B cell (primary cell): Measurements from ENCODE around the gene ASCL1. TPM values are rescaled to one million over a fixed set of nuclear protein-coding genes. Genes with fewer than 3 reads are reported as not detected.

Experiments used
- ATAC-seq: fragments of 200-7000 bp; cut with Tn5 transposase; one replicate; pipeline ENCODE4 v1.10.0; 2021; ENCODE audit warnings: low read depth, mild to moderate bottlenecking, moderate number of reproducible peaks, moderate library complexity
- CTCF ChIA-PET: fragments of 350-600 bp; sonication (Branson Sonifier 250); formaldehyde crosslinking; loops from one replicate; lab custom pipeline; 2021; ENCODE audit warnings: antibody characterized with exemption, inconsistent platforms; lab: Charles Lee
- POLR2A ChIA-PET: fragments of 350-600 bp; sonication (Branson Sonifier 250); formaldehyde crosslinking; loops from one replicate; lab custom pipeline; 2021; ENCODE audit warnings: antibody characterized with exemption; lab: Charles Lee
- DNase-seq: peaks from one replicate; pipeline ENCODE4 v3.0.0; 2013
- H2AFZ ChIP-seq: 2 replicates; pipeline ENCODE4 v1.6.1; 2012; ENCODE audit warnings: mild to moderate bottlenecking, low read depth, low read length; ENCODE audit not compliant: insufficient read depth, poor library complexity, severe bottlenecking
- H3K27ac ChIP-seq, 2 donors: 1 replicate in 1 of 2; 2 replicates in 1 of 2; pipeline ENCODE4 v1.5.1; 2012 to 2013; ENCODE audit warnings: low read length in 2 of 2, mild to moderate bottlenecking in 2 of 2, moderate library complexity in 1 of 2
- H3K27me3 ChIP-seq, 4 experiments: fragments of 200-600 bp in 1 of 4; sonication (generic) in 1 of 4; replicated peaks in 1 of 4; 1 replicate in 2 of 4; 2 replicates in 2 of 4; pipeline versions ENCODE4 v1.6.1 to v1.7.0; 2013 to 2016; ENCODE audit warnings: low read length in 3 of 4, mild to moderate bottlenecking in 2 of 4, mixed read lengths in 1 of 4, moderate library complexity in 1 of 4; ENCODE audit not compliant: insufficient read depth in 4 of 4, control insufficient read depth in 3 of 4; ENCODE audit errors: control extremely low read depth in 1 of 4
- H3K36me3 ChIP-seq, 2 experiments: replicated peaks in 1 of 2; 1 replicate in 1 of 2; 2 replicates in 1 of 2; pipeline versions ENCODE4 v1.6.1 to v1.7.1; 2013; ENCODE audit warnings: low read length in 1 of 2; ENCODE audit not compliant: insufficient read depth in 2 of 2, control insufficient read depth in 1 of 2; ENCODE audit errors: control extremely low read depth in 1 of 2, extremely low read depth in 1 of 2
- H3K4me1 ChIP-seq, 2 donors: fragments of 200-600 bp in 1 of 2; sonication (generic) in 1 of 2; 1 replicate in 1 of 2; 2 replicates in 1 of 2; pipeline versions ENCODE4 v1.5.1 to v1.6.1; 2013 to 2017; ENCODE audit warnings: low read length in 2 of 2; ENCODE audit not compliant: control insufficient read depth in 2 of 2, insufficient read depth in 2 of 2
- H3K4me2 ChIP-seq: replicated peaks from 2 replicates; pipeline ENCODE3; 2012; ENCODE audit warnings: mild to moderate bottlenecking, low read depth, low read length; ENCODE audit not compliant: poor library complexity, severe bottlenecking
- H3K4me3 ChIP-seq, 5 experiments: fragments of 200-600 bp in 1 of 5; sonication (generic) in 1 of 5; 1 replicate in 3 of 5; 2 replicates in 2 of 5; pipeline versions ENCODE4 v1.5.1 to v1.7.0; 2011 to 2016; ENCODE audit warnings: low read length in 4 of 5, mild to moderate bottlenecking in 4 of 5, low read depth in 2 of 5, control low read depth in 1 of 5, moderate library complexity in 1 of 5; ENCODE audit not compliant: insufficient read depth in 1 of 5; ENCODE audit errors: control extremely low read depth in 1 of 5, extremely low read depth in 1 of 5
- H3K79me2 ChIP-seq: fragments of 200-600 bp; sonication (generic); one replicate; pipeline ENCODE4 v1.6.0; 2016; ENCODE audit warnings: low read length; ENCODE audit not compliant: control insufficient read depth, insufficient read depth
- H3K9ac ChIP-seq: fragments of 200-600 bp; sonication (generic); 2 replicates; pipeline ENCODE4 v1.6.1; 2017; ENCODE audit warnings: mild to moderate bottlenecking, low read length, moderate library complexity
- H3K9me3 ChIP-seq, 3 donors: one replicate each; pipeline versions ENCODE4 v1.6.1 to v1.7.1; 2013; ENCODE audit warnings: low read length in 2 of 3; ENCODE audit not compliant: control insufficient read depth in 2 of 3, insufficient read depth in 1 of 3; ENCODE audit errors: control extremely low read depth in 1 of 3
- H4K20me1 ChIP-seq: 2 replicates; pipeline ENCODE4 v1.6.0; 2012; ENCODE audit warnings: mild to moderate bottlenecking, low read length; ENCODE audit not compliant: insufficient read depth, control insufficient read depth, poor library complexity, severe bottlenecking
- H3K27ac Mint-ChIP-seq: one replicate; pipeline ENCODE4 v1.8.0; 2021; ENCODE audit warnings: mixed read lengths
- H3K27me3 Mint-ChIP-seq: one replicate; pipeline ENCODE4 v1.8.0; 2021; ENCODE audit warnings: mixed read lengths
- H3K4me1 Mint-ChIP-seq: one replicate; pipeline ENCODE4 v1.8.0; 2021; ENCODE audit warnings: mixed read lengths
- H3K4me3 Mint-ChIP-seq: one replicate; pipeline ENCODE4 v1.8.0; 2021; ENCODE audit warnings: mixed read lengths
- H3K9me3 Mint-ChIP-seq: one replicate; pipeline ENCODE4 v1.8.0; 2022; ENCODE audit warnings: mixed read lengths; ENCODE audit not compliant: insufficient read depth
- EZH2 ChIP-seq: IDR thresholded peaks from 2 replicates; pipeline ENCODE4 v1.6.1; 2012; ENCODE audit warnings: borderline replicate concordance, low read depth, mild to moderate bottlenecking, moderate library complexity, low read length; ENCODE audit not compliant: insufficient read depth, poor library complexity, severe bottlenecking
- WGBS: methylation state at CpG from one replicate; pipeline ENCODE4 v1.1.5; 2013; ENCODE audit warnings: missing lambda C conversion rate; ENCODE audit not compliant: insufficient coverage; 5-methylcytosine and 5-hydroxymethylcytosine counted together
- intact Hi-C: fragments of 100-400 bp; cut with micrococcal nuclease; formaldehyde crosslinking; loops from one replicate; pipeline ENCODE4 v1.10.0; 2022
- polyA plus RNA-seq: library from polyadenylated mRNA; depleted of rRNA; stranded (reverse); fragments of >200 nt; gene quantifications from 2 replicates; pipeline ENCODE4 v1.2.3, GENCODE V29; 2012
- total RNA-seq, 2 donors: library from RNA; stranded (reverse); fragments of 120-200 nt in 1 of 2; gene quantifications; 1 replicate in 1 of 2; 2 replicates in 1 of 2; pipeline versions ENCODE4 v1.2.3 to v1.2.4, GENCODE V29; 2013 to 2022
- TF ChIP-seq, protein P1 (sequence below): fragments of 200-600 bp; IDR thresholded peaks from one replicate; pipeline ENCODE4 v1.8.0; 2022; ENCODE audit warnings: antibody characterized with exemption, mild to moderate bottlenecking

Gene ASCL1
- total and polyA plus RNA-seq, 2 donors (not counting 1 experiment from before 2014, with no cell fraction given), result not detected

GRCh38 chr12:102910137-102910536 is 47.3 kb upstream of the ASCL1 start:
- Mint-ChIP-seq H3K4me1 (no peaks in the 10 kb centered on the region), H3K4me3 (no peak overlapping the region), H3K27ac (no peak overlapping the region), H3K27me3 (peaks cover 21% of the 10 kb centered on the region), H3K9me3 (no peaks in the 10 kb centered on the region)
- POLR2A ChIA-PET, result no interaction called here
- DNase-seq, result no peak
- no peaks in the 10 kb centered on the region for H3K79me2 ChIP-seq
- H3K9me3 ChIP-seq, result no peaks in the 10 kb centered on the region
- no peaks in the 10 kb centered on the region for H3K36me3 ChIP-seq
- H3K9ac ChIP-seq, result no peak overlapping the region
- H4K20me1 ChIP-seq, result no peaks in the 10 kb centered on the region
- CTCF ChIA-PET, result interaction anchor here (0.6 to 3.7 kb wide), 2 partner anchors 27 to 36 kb away, joined by 3 to 17 read pairs; no protein-coding TSS in a partner anchor
- H3K4me2 ChIP-seq, result no peak overlapping the region
- no peak overlapping the region for H2AFZ ChIP-seq
- WGBS, result 93% methylated on average over 7 of the region's 7 CpGs
- no peak for TF ChIP-seq EZH2
- TF ChIP-seq, protein P1, sequence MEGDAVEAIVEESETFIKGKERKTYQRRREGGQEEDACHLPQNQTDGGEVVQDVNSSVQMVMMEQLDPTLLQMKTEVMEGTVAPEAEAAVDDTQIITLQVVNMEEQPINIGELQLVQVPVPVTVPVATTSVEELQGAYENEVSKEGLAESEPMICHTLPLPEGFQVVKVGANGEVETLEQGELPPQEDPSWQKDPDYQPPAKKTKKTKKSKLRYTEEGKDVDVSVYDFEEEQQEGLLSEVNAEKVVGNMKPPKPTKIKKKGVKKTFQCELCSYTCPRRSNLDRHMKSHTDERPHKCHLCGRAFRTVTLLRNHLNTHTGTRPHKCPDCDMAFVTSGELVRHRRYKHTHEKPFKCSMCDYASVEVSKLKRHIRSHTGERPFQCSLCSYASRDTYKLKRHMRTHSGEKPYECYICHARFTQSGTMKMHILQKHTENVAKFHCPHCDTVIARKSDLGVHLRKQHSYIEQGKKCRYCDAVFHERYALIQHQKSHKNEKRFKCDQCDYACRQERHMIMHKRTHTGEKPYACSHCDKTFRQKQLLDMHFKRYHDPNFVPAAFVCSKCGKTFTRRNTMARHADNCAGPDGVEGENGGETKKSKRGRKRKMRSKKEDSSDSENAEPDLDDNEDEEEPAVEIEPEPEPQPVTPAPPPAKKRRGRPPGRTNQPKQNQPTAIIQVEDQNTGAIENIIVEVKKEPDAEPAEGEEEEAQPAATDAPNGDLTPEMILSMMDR, result no peak
- intact Hi-C loops, result no loop called here
- H3K27me3 ChIP-seq, result peaks cover 0 to 3% (median 0%) of the 10 kb centered on the region in 4 experiments
- no peak overlapping the region for H3K4me3 ChIP-seq
- ATAC-seq, result no peak
- H3K27ac ChIP-seq, result no peak overlapping the region
- no peaks in the 10 kb centered on the region for H3K4me1 ChIP-seq

- Histone ChIP-seq H2AFZ (no peak overlapping the region), H3K36me3 (no peaks in the 10 kb centered on the region), H3K9me3 (no peaks in the 10 kb centered on the region), H3K9ac (no peak overlapping the region), H3K4me3 (no peak overlapping the region), H3K27me3 (peaks cover 0 to 3% (median 0%) of the 10 kb centered on the region in 4 experiments), H3K4me2 (no peak overlapping the region), H3K79me2 (no peaks in the 10 kb centered on the region), H3K27ac (no peak overlapping the region), H3K4me1 (no peaks in the 10 kb centered on the region), H4K20me1 (no peaks in the 10 kb centered on the region)
- 100% methylated on average over 1 of the region's 4 CpGs for WGBS
- H3K27ac Mint-ChIP-seq, result no peak overlapping the region
- DNase-seq (no peak), ATAC-seq (no peak)
- TF ChIP-seq, protein P1, result no peak
- no peak for TF ChIP-seq EZH2
- no peak overlapping the region for H3K4me3 Mint-ChIP-seq
- intact Hi-C loops, result no loop called here
- CTCF ChIA-PET, result interaction anchor here (3.7 kb wide), 1 partner anchor 27 kb away, joined by 17 read pairs; no protein-coding TSS in a partner anchor
- POLR2A ChIA-PET, result no interaction called here
- H3K27me3 Mint-ChIP-seq, result peaks cover 21% of the 10 kb centered on the region
- H3K9me3 Mint-ChIP-seq, result no peaks in the 10 kb centered on the region
- H3K4me1 Mint-ChIP-seq, result no peaks in the 10 kb centered on the region
Measured at GRCh38 chr12:102910792-102911191, 46.7 kb upstream of the ASCL1 start.
